NCI-H526 (cell line): ENCODE data around the gene SLC6A19.
"Not testable (repeated sequence)": the region's sequence is repeated elsewhere in the genome, so short reads cannot be mapped to it uniquely, and the experiment has no call there.

Source experiments
- DNase-seq, 2 experiments: peaks; one replicate each; lab custom pipeline; 2025; lab: John Stamatoyannopoulos, UW

Gene SLC6A19

DNA sequence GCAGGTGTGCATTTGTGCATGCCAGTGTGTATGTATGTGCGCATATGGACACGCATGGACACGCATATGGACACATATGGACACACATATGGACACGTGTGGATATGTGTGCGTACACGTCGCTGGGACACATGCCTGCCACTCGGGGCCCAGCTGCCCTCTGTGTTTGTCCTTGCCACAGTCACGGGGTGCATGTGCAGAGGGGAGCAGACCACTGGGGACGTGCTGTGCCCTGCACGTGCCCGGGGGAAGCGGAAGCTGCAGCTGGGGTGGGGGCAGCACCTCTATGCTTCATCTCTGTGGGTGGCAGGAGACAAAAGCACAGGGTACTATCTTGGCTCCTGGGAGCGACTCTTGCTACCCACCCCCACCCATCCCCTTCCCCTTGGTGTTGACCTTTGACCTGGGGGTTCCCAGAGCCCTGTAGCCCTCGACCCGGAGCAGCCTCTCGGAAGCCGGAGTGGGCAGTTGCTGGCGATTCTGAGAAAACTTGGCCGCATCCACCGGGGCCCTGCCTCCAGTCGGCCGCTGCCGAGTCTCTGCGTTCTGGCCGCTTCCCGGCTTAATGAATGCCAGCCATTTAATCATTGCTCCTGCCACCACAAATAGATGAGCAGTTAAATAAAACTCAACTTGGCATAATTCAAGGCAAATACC is 21.4 kb downstream of the SLC6A19 start:
- no peak for DNase-seq

DNA sequence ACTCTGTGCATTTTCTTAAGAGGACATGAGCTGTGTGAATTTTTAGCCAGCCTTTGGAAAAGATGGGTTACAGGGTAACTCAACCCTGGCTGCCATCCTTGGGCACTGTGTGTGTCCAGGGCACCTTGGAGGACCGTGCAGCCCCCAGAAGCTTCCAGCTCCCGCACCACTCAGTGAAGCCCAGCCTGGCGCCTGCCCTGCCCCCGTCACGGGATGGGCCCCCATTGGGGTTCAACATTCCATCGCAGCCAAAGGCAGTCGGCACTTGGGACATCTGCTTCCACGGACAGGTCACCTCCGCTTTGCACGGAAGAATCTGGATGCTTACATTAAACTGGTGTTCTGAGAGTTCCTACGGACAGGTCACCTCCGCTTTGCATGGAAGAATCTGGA is 21.9 kb downstream of the SLC6A19 start:
- DNase-seq = no peak

DNA sequence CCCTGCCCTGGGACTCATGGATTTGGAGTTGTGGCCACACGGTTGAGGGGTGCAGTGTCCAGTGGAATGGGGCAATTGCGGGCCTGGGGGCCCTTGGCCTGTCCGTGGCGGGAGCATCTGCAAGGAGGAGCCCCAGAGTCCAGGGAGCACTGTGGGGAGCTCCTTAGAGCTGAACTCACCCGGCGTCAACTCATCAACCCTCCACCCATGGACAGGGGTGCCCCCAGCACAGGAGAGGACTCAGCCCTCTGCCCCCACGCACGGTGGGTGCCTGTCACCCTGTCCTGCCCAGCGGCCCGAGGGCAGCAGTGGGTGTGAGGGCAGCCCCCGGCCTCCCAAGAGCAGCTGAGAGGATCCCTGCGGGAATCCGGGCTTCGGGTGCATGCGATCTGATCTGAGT is 23.2 kb downstream of the SLC6A19 start:
- no peak for DNase-seq

DNA sequence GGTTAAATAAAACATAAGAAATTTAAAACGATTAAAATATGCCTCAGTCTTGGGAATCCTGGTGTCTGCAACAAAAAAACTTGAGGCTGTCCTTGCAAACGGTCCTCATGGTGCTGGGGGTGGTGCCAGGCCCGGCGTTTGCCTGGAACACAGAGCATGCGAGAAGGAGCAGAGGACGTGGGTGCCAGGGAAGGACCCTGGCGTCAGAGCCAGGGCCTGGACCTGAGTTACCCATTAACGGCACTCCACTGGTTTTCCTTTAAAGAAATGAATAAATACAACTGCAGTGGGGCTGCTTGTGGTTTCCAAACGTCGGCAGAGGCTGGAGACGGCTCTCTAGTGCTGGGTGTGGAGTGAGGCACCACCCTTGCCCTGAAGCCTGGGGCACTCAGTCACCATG is 23.7 kb downstream of the SLC6A19 start, which contains the start of gene SLC6A18:
Gene SLC6A18 (plus strand): TSS at position 301 of the 400 bp plus-strand sequence. CDS start 97 bp downstream, at position 398.
- no peak for DNase-seq

DNA sequence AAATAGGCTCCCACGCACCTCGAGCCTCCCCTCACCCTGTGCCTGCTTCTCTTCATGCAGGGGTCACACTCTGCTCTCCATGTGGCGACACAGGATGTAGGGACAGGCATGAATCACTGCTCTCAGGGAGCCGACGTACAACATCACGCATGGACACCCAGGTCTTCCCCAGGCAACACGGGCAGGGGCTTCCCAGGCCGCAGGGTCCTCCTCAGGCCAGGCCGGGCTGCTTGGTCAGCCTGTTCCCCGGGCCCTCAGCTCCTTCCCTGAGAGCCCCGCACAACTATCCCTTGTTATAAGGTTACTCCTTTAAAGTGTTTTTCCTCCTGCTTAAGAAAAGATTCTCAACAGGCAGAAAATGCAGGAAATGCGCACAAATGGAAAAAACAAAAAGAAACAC is 24.8 kb downstream of the SLC6A19 start:
- no peak for DNase-seq

DNA sequence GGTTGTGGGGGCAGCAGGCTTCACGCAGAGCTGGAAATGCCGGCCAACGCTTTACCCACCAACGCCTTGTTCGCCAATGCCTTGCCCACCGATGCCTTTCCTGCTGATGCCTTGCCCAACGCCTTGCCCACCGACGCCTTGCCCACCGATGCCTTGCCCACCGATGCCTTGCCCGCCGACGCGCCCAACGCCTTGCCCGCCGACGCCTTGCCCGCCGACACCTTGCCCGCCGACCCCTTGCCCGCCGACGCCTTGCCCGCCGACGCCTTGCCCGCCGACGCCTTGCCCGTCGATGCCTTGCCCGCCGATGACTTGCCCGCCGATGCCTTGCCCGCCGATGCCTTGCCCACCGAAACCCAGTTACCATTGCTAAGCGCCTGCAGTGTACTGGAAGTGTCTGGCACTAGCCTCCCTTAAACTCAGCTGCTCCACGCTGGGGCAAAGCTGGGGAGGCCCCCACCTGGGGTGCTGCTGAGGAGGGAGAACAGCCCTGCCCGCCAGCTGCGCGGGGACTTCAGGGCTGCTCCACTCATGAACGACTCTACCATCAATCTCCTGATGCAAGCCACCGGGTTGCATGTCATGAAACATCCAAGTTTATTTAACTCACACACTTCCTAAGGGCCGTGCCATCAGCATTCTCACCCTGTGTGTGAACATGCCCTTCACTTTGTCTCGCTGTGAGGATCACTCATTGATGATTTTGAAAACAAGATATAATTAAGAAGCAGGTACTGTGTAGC is 25.6 kb downstream of the SLC6A19 start:
- DNase-seq = no peak

DNA sequence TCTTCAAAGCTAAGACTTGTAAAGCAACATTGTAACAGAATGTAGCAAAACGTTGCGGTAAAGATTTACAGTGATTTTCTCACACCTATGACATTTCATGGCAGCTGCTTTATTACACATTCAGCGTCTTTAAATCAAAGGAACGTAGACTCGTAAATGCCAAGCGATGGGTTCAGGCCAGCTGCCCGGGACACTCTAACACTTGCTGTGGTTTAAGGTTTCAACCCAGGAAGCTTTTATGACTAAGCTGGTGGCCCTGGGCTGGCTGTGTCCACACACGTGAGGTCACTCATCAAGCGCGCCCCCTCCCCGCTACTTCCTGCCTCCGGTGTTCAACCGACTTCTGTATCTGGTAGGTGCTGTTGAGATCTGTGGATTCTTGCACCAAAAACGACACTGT is 26.3 kb downstream of the SLC6A19 start:
- peak in 1 of 2 experiments; percentile 57 for DNase-seq

DNA sequence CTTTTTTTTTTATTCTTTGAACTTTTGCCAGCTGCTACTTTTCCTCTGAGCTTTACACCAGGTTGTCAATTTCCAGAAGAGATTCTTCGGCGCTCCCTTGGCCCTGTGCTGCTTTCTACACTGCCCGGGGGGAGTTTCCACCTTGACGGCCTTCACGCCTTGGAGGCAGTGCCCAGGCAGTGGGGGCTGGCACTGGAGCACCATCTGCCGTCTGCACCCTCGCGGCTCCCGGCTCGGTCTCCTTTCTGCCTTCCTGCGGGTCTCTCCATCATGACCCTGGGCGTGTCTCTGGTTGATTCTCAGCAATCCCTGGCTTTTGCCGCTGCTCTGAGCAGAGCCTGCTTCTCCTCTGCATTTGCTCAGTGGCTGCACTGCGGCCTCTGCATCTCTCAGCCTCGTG is 26.7 kb downstream of the SLC6A19 start:
- no peak for DNase-seq

DNA sequence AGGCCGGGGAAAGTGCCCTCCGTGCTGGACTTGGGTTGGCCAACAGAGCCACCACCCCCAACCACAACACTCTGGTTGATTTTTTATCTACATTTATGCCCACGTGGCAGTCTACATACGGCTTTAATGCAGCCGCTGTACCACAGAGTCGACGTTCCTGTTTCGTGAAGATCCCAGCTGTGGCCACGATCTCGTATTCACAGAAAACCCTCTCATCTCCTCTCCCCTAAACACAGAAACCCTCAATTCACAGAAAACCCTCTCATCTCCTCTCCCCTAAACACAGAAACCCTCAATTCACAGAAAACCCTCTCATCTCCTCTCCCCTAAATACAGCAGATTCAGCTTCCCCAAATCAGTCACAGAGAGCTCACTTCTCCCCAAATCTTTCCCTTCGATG is 27.6 kb downstream of the SLC6A19 start:
- not testable (repeated sequence) for DNase-seq

DNA sequence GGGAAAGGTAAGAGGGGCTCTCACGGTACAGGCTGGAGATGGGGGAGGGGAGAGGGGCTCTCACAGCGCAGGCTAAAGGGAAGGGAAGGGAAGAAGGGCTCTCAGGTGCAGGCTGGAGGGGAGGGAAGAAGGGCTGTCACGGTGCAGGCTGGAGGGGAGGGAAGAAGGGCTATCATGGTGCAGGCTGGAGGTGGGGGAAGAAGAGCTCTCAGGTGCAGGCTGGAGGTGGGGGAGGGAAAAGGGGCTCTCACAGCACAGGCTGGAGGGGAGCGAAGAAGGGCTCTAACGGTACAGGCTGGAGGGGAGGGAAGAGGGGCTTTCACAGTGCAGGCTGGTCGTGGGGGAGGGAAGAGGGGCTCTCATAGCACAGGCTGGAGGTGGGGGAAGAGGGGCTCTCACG is 28.4 kb downstream of the SLC6A19 start:
- DNase-seq = no peak

DNA sequence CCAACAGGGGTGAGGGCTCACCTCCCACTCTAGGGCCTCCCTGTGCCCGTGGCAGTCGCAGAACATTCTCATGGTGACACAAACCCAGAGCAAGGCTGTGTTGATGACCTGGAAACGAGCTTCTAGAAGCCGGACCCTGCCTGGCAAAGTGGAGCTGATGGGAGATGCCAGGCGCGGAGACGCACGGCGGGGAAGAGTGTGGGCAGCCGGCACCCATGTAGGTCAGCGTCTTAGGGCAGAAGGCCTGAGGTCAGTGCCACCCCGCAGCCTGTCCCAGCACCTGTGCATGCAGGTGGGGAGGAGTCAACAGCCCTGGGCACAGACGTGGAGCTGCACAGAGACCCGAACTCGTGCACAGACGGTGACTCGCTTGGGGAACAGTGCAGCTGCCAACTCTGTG is 29.2 kb downstream of the SLC6A19 start:
- no peak for DNase-seq

DNA sequence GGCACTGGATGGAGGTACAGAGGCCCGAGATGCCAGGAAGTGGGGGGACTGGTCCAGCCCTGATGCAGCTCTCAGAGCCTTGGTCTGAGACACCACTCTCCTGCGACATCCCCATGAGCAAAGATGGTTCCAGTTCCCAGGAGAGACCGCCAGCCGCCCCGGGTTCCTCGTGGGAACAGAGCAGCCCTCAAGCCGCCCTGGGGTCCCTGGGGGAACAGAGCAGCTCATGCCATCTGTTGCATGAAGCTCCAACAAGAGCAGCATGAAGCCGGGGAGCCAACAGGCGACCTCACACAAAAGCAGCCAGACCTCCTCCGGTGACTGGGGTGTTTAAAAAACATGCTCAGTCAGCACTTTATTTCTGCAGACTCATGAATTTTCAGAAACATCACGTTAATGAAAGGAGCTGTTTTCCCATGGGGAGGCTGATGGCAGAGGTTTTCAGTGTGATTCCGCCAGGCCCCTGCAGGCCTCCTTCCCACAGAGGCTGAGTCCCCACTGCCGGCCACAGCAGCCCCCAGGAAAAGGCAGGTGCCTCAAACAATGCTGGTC is 30.0 kb downstream of the SLC6A19 start:
- no peak for DNase-seq

DNA sequence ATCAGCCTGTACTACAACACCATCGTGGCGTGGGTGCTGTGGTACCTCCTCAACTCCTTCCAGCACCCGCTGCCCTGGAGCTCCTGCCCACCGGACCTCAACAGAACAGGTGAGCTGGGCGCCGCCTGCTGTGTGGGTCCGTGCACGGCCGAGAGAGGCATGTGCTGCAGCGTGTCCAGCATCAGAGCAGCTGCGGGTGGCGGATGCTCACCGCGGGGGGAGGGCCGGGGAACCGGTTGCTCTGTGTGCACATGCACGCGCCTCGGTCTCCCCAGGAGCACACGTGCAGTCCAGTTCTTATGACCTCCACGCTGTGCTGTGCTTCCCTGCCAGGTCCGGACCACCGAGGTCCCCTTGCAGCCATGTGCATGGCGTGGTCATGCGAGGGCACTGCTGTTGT is 31.4 kb downstream of the SLC6A19 start:
- peak in 1 of 2 experiments; percentile 16 for DNase-seq

DNA sequence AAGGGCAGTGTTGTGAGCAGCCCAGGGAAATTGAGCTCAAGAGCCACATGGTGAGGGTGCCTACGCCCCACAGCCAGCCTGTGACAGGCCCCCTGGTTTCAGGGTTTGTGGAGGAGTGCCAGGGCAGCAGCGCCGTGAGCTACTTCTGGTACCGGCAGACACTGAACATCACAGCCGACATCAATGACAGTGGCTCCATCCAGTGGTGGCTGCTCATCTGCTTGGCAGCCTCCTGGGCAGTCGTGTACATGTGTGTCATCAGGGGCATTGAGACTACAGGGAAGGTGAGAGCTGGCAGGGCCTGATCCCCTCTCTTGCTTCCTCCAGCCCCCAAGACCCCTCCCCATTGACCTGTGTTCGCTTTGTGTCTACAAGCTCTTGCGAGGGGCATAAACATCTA is 34.0 kb downstream of the SLC6A19 start:
- peak in 1 of 2 experiments; percentile 17 for DNase-seq

DNA sequence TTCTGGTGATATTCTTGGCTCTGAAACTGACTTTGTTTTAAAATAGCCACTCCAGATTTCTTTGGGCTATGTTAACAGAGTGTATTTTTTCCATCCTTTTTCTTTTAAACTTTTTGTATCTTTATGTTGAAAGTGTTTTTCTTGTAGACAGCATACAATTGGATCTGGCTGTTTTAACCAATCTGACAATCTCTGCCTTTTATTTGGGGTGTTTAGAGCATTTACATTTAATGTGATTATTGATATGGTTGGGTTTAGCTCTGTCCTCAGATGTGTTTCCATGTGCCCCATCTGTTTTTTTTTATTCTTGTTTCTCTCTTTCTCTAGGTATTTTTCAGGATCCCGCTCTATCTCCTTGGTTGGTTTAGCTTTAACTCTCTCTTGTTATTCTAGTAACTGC is 34.4 kb downstream of the SLC6A19 start:
- no peak for DNase-seq

DNA sequence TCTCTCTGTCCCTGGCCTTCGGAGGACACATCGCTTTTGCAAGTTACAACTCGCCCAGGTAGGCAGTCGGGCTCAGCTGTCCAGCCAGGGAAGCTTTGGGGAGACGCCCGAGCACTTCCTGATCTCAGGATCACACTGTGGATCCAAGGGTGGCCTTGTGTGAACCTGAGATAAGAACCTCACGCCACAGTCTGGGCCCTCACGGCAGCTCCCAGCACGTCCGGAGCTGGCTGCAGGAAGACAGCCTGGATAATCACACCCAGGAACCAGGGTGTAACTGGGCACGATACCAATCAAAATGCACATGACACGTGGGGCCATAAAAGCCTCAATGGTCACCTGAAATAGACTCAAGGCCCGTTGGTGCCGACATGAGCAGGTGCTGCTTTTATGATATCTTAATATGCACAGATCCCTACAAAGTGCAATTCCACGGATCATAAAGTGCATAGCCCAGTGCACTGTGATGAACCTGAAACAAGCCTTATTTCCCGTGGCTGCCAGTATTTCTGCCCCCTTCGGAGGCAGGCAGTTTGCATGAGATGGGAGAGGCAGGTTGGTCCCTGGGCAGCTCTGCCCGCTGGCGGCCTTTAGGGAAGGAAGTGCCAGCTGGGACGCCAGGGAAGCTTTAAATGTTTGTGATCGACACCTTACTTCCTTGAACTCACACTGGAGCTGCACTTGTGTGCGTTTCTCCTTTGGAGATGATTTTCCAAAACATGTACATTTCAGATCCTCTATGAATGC is 38.3 kb downstream of the SLC6A19 start:
- peak; percentile 71 to 77 for DNase-seq

DNA sequence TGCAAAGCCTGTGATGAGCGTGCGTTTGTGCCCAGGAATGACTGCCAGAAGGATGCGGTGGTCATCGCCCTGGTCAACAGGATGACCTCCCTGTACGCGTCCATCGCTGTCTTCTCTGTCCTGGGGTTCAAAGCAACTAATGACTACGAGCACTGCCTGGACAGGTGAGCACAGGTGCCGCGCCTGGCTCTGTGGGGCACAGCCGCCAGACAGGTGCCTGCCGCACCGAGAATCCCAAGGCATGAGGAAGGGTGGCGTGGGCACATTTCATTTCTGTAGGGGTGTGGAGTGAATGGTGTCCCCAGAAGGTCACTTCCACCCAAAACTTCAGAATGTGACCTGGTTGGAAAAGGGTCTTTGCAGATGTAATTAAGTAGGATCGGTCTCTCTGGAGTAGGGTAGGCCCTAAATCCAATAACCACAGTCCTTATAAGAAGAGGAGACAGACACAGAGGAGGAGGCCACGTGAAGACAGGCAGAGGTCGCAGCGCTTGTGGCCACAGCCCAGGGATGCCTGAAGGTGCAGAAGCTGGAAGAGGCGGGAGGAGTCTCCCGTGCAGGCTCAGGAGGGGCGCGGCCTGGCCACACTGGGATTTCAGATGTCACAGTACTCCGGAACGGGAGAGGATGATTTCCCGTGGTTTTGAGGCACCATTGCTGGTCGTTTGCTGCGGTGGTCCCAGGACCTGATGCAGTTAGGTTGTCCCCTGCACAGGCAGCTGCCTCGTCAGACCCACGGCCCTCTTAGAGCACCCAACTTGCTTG is 39.3 kb downstream of the SLC6A19 start:
- DNase-seq = no peak

DNA sequence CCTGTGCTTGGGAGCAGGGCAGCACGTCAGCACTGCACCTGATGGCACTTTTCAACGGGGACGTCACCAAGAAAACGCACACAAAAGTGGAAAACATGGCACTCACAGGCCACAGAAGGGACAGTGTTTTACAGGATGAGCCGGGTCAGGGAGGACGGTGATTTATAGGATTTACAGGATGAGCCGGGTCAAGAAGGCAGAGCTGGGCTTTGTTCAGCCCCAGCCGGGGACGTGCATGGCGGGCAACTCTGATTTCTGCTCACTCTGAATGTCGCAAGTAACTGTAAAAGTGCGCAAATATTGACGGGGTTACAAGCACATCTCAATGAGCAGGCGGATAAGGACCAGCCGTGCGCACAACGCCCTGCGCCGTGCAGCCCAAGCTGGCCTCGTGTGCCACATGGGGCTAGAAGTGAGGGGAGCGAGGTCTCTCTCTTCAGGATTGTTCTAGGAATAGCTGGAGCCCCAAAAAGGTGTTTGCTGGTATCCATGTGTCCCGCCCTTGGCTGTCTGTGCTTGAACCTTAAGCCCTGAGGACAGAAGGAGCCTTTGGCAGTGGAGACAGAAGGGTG is 40.2 kb downstream of the SLC6A19 start:
- DNase-seq = no peak

DNA sequence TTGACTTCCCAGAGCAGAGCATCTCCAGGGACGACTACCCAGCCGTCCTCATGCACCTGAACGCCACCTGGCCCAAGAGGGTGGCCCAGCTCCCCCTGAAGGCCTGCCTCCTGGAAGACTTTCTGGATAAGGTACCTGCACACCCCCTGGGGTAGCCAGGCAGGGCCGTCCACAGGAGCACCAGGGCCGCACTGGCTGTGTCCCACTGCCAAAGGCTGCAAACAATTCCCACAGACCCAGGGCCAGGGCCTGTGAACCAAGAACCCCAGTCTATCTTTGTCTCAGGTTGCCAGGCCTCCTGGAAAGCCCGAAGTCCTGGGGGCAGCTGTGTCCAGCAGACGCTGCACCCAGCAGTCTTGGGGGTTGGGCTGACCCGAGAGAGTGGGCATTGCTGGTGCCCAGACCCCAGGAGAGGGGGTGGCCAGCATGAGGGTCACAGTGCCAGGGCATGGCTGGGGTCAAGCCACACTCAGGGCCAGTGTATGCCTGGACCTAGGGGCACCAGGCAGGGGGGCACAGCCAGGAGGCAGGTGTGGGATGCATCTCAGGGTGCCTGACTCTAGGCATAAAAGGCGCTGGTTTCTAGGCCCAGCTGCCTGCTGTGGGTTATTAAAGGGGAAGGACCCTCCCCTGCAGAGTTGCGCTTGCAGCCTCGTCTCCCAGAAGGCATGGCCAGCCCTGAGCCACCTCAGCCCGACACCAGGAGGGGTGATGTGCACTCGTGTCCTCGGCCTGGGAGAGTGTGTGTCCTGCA is 41.5 kb downstream of the SLC6A19 start:
- no peak for DNase-seq

DNA sequence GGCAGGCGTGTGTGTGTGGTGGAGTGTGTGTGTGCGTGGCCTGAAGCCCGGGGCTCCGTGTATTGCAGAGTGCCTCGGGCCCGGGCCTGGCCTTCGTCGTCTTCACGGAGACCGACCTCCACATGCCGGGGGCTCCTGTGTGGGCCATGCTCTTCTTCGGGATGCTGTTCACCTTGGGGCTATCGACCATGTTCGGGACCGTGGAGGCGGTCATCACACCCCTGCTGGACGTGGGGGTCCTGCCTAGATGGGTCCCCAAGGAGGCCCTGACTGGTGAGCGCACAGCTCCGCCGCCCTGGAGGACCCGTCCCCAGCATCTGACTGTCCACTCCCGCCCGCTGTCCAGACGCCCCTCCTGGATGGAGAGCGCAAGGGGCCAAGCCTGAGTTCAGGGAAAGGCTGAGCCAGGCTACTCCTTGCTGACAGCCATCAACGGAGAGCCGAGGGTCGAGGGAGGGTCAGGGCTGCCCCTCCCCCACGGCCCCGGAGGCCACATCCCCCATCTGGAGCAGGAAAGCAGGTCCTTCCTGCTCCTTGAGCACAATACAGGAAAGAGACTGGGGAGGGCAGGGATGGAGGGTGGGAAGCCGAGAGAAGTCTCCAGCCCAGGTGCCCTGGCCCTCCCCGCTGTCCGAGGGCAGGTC is 42.2 kb downstream of the SLC6A19 start:
- DNase-seq = no peak
